Liver (tissue), 9 donors: ENCODE measurements around the gene SIPA1L3. TPM values are rescaled to one million over a fixed set of nuclear protein-coding genes. Genes with fewer than 3 reads are reported as not detected.

Experiments used
- DNase-seq: peaks from one replicate; pipeline ENCODE4 v3.0.0-alpha.2; 2017; ENCODE audit warnings: low spot score
- H3K27ac ChIP-seq, 2 donors: one replicate each; pipeline ENCODE4 v1.7.0; 2013; ENCODE audit warnings: inconsistent platforms in 2 of 2, low read length in 2 of 2, control low read depth in 1 of 2, low read depth in 1 of 2, mild to moderate bottlenecking in 1 of 2
- H3K27me3 ChIP-seq, 4 donors: one replicate each; pipeline versions ENCODE4 v1.6.1 to v1.7.0; 2013; ENCODE audit warnings: low read length in 3 of 4, inconsistent platforms in 1 of 4, mild to moderate bottlenecking in 1 of 4, moderate library complexity in 1 of 4; ENCODE audit not compliant: control insufficient read depth in 4 of 4, insufficient read depth in 4 of 4
- H3K36me3 ChIP-seq, 4 donors: one replicate each; pipeline versions ENCODE4 v1.6.1 to v1.7.0; 2013; ENCODE audit warnings: low read length in 3 of 4, mild to moderate bottlenecking in 3 of 4, low read depth in 1 of 4, moderate library complexity in 1 of 4; ENCODE audit not compliant: control insufficient read depth in 4 of 4, insufficient read depth in 3 of 4
- H3K4me1 ChIP-seq, 4 donors: one replicate each; pipeline versions ENCODE4 v1.6.1 to v1.7.0; 2013; ENCODE audit warnings: low read length in 3 of 4, mild to moderate bottlenecking in 3 of 4, moderate library complexity in 1 of 4; ENCODE audit not compliant: control insufficient read depth in 4 of 4, insufficient read depth in 4 of 4
- H3K4me3 ChIP-seq, 3 donors: one replicate each; pipeline versions ENCODE4 v1.6.1 to v1.7.0; 2013; ENCODE audit warnings: low read length in 3 of 3, control low read depth in 1 of 3, low read depth in 1 of 3, mild to moderate bottlenecking in 1 of 3
- H3K9ac ChIP-seq, 2 donors: one replicate each; pipeline ENCODE4 v1.7.0; 2013; ENCODE audit warnings: low read length in 2 of 2, mild to moderate bottlenecking in 2 of 2, moderate library complexity in 2 of 2, control low read depth in 1 of 2, low read depth in 1 of 2
- H3K9me3 ChIP-seq, 4 donors: one replicate each; pipeline versions ENCODE4 v1.6.1 to v1.7.0; 2013; ENCODE audit warnings: low read length in 3 of 4; ENCODE audit not compliant: control insufficient read depth in 4 of 4
- EGR1 ChIP-seq, 2 donors: IDR thresholded peaks; 2 replicates each; pipeline ENCODE4 v1.6.1; 2016 to 2018; ENCODE audit warnings: antibody characterized with exemption in 2 of 2, low read depth in 2 of 2
- FOXA1 ChIP-seq: IDR thresholded peaks from 2 replicates; pipeline ENCODE4 v1.6.1; 2016; ENCODE audit warnings: antibody characterized with exemption
- FOXA2 ChIP-seq: IDR thresholded peaks from 2 replicates; pipeline ENCODE4 v1.6.1; 2016; ENCODE audit warnings: antibody characterized with exemption
- GABPA ChIP-seq, 2 donors: IDR thresholded peaks in 1 of 2; conservative IDR thresholded peaks in 1 of 2; 2 replicates each; pipeline ENCODE4 v1.6.1; 2016; ENCODE audit warnings: antibody characterized with exemption in 2 of 2, mild to moderate bottlenecking in 1 of 2, moderate library complexity in 1 of 2
- HNF4A ChIP-seq, 2 donors: conservative IDR thresholded peaks; 2 replicates each; pipeline ENCODE4 v1.6.1; 2016; ENCODE audit warnings: antibody characterized with exemption in 2 of 2, mild to moderate bottlenecking in 2 of 2
- JUND ChIP-seq, 2 donors: IDR thresholded peaks; 2 replicates each; pipeline ENCODE4 v1.6.1; 2016; ENCODE audit warnings: antibody characterized with exemption in 2 of 2
- NR2F2 ChIP-seq: IDR thresholded peaks from 2 replicates; pipeline ENCODE4 v1.6.1; 2016; ENCODE audit warnings: antibody characterized with exemption
- RAD21 ChIP-seq, 2 donors: IDR thresholded peaks; 2 replicates each; pipeline ENCODE4 v1.6.1; 2016; ENCODE audit warnings: antibody characterized with exemption in 2 of 2, mild to moderate bottlenecking in 2 of 2
- SP1 ChIP-seq: IDR thresholded peaks from 2 replicates; pipeline ENCODE4 v1.6.1; 2018; ENCODE audit warnings: antibody characterized with exemption, mild to moderate bottlenecking
- TAF1 ChIP-seq: conservative IDR thresholded peaks from 2 replicates; pipeline ENCODE4 v1.6.1; 2016; ENCODE audit warnings: antibody characterized with exemption, mild to moderate bottlenecking
- YY1 ChIP-seq: IDR thresholded peaks from 2 replicates; pipeline ENCODE4 v1.6.1; 2016; ENCODE audit warnings: antibody characterized with exemption, mild to moderate bottlenecking
- WGBS: extraction: QIAGEN DNeasy Blood & Tissue Kit; methylation state at CpG from one replicate; pipeline ENCODE4 v1.1.7; 2013; 5-methylcytosine and 5-hydroxymethylcytosine counted together
- polyA plus RNA-seq, 2 donors: library from polyadenylated mRNA; stranded (reverse) in 1 of 2; unstranded in 1 of 2; fragments of 200-250 nt in 1 of 2; fragments of >200 nt in 1 of 2; fragmentation: Nextera tagmentation in 1 of 2; extraction: Ambion mirVana in 1 of 2; gene quantifications; one replicate each; pipeline versions ENCODE4 v1.2.1 to v1.2.3, GENCODE V29; 2013 to 2015
- total RNA-seq, 2 donors: library from RNA; depleted of rRNA; stranded (reverse); fragments of >200 nt; gene quantifications; one replicate each; pipeline ENCODE4 v1.2.3, GENCODE V29; 2014
- TF ChIP-seq, protein P1 (sequence below): IDR thresholded peaks from 2 replicates; pipeline ENCODE4 v1.6.1; 2016; ENCODE audit warnings: antibody characterized with exemption, mild to moderate bottlenecking
- TF ChIP-seq, protein P2 (sequence below): IDR thresholded peaks from 2 replicates; pipeline ENCODE4 v1.6.1; 2016; ENCODE audit warnings: antibody characterized with exemption
- TF ChIP-seq, protein P3 (sequence below): IDR thresholded peaks from 2 replicates; pipeline ENCODE4 v1.6.1; 2016; ENCODE audit warnings: antibody characterized with exemption
- TF ChIP-seq, protein P4 (sequence below): fragments of 150-350 bp; IDR thresholded peaks from 2 replicates; pipeline ENCODE4 v1.5.1; 2017; ENCODE audit warnings: improper control_type of control experiment, low read depth, low read length; ENCODE audit not compliant: missing input control
- TF ChIP-seq, protein P5 (sequence below): IDR thresholded peaks from 2 replicates; pipeline ENCODE4 v1.6.1; 2016; ENCODE audit warnings: antibody characterized with exemption
- donor health status: healthy.
- donor health status: healthy.
- donor health status: healthy.
- donor health status: healthy.
- donor health status: healthy.

The SIPA1L3 gene
- total and polyA plus RNA-seq, 4 donors = 2.4 to 10.0 (median 4.4) TPM

DNA sequence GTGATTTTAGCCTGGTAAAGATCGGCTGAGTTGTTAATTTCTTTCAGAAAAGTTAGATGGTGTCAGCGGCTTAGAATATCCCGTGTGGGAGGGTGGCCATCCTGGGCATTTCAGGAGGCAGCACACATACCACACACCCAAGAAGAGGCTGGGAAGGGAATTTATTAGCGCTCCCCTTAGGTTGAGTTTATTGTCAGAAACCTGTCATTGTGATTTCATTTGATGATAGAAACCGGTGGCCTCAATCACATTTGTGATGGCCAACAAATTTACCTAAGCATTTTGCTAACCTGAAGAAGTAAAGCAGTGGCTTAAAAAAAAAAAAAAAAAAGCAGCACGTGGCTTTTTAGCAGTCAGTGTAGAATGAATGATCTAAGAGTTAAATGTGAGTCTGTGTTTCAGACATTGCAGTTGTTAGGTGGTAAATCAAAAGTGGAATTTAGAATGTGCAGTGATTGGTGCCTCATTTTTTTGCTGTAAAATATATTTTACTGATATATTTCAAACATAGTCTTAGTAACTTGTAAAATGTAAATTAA is 2.7 kb downstream of the SIPA1L3 start:
- TF ChIP-seq NR2F2 = no peak
- no peak for TF ChIP-seq JUND (IDR thresholded peaks at IDR 0.05)
- Histone ChIP-seq H3K36me3 (no peaks in the 10 kb centered on the region), H3K9me3 (no peaks in the 10 kb centered on the region), H3K4me3 (no peak overlapping the region), H3K27me3 (no peaks in the 10 kb centered on the region), H3K9ac (no peak overlapping the region), H3K27ac (no peak overlapping the region), H3K4me1 (peaks cover 0 to 19% (median 13%) of the 10 kb centered on the region in 4 donors)
- no peak for DNase-seq
- WGBS = 81% methylated on average over 6 of the region's 6 CpGs

DNA sequence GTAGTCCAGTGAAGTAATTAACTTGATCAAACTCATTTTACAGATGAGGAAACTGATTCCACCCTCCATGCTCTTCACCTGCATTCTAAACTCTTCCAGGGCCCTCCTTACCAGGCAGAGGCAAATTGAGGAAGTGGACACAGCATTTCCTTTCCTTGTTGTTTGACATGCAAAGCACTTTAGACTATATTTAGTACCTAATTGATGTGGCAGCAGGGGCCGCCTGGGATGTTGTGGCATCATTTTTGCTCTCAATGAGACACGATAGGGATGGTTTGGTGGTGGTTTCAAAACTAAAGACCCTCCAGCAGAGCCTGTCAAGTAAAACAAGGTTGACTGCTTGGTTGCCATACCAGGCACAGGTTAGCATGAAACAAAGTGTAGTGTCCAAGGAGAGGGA is 7.9 kb downstream of the SIPA1L3 start:
- H3K27me3 ChIP-seq = no peaks in the 10 kb centered on the region
- no peak overlapping the region for H3K27ac ChIP-seq
- no peaks in the 10 kb centered on the region for H3K9me3 ChIP-seq
- TF ChIP-seq FOXA2 (no peak), GABPA (IDR thresholded peaks at IDR 0.05 in 1 of 2, conservative IDR thresholded peaks at IDR 0.05 in 1 of 2) (no peak), SP1 (no peak), FOXA1 (no peak), HNF4A (conservative IDR thresholded peaks at IDR 0.05) (no peak), EGR1 (IDR thresholded peaks at IDR 0.05; ENCODE audit: low read depth in 2 of 2) (no peak)
- no peaks in the 10 kb centered on the region for H3K4me1 ChIP-seq
- no peak overlapping the region for H3K4me3 ChIP-seq
- DNase-seq = no peak
- H3K9ac ChIP-seq = no peak overlapping the region
- peaks cover 0 to 2% (median 0%) of the 10 kb centered on the region in 4 donors for H3K36me3 ChIP-seq
- 74% methylated on average over 2 of the region's 2 CpGs for WGBS

DNA sequence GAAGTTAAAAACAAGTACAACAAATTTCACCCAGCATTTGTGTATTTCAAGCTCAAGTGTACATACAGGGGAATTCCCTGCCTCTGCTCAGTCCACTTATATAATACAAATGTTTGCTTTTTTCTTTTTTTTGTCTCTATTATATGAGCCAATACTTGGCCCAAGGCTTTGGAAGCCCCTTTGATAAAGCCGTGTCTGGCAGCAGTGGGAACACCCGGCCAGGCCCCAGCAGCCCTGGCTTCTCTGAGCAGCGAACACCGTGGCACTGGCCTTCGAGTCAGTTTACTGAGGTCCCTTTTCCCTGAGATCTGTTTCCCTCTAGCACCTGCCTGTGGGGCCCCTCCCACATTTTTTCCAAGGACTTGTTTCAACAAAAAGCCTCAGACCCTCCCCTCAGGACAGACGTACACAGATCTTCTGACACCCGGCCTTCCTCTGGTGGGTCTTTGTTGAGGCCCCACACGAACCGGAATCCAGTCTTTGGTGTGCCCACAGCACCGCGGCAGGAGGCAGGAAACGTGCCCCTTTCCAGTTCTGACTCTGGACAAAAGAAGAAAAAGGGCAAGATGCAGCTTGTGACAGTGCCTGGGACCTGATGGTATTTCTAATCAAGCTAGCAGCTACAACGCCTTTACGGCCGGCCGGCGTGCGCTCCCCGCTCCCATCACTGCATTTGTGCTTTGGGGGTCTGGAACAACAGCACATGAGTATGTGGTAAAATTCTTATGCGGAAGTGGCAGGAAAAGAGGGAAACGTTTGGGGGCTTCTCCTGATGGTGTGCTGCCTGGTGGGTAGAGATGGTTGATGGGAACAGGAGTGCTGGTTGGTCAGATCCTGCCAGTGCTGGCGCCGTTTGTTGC is 13.8 kb downstream of the SIPA1L3 start:
- Histone ChIP-seq H3K27ac (no peak overlapping the region), H3K9me3 (no peaks in the 10 kb centered on the region), H3K9ac (no peak overlapping the region), H3K4me1 (peaks cover 0 to 5% (median 0%) of the 10 kb centered on the region in 4 donors), H3K4me3 (no peak overlapping the region), H3K36me3 (peaks cover 0 to 2% (median 0%) of the 10 kb centered on the region in 4 donors), H3K27me3 (no peaks in the 10 kb centered on the region)
- DNase-seq = no peak
- no peak for TF ChIP-seq NR2F2
- TF ChIP-seq, protein P1, sequence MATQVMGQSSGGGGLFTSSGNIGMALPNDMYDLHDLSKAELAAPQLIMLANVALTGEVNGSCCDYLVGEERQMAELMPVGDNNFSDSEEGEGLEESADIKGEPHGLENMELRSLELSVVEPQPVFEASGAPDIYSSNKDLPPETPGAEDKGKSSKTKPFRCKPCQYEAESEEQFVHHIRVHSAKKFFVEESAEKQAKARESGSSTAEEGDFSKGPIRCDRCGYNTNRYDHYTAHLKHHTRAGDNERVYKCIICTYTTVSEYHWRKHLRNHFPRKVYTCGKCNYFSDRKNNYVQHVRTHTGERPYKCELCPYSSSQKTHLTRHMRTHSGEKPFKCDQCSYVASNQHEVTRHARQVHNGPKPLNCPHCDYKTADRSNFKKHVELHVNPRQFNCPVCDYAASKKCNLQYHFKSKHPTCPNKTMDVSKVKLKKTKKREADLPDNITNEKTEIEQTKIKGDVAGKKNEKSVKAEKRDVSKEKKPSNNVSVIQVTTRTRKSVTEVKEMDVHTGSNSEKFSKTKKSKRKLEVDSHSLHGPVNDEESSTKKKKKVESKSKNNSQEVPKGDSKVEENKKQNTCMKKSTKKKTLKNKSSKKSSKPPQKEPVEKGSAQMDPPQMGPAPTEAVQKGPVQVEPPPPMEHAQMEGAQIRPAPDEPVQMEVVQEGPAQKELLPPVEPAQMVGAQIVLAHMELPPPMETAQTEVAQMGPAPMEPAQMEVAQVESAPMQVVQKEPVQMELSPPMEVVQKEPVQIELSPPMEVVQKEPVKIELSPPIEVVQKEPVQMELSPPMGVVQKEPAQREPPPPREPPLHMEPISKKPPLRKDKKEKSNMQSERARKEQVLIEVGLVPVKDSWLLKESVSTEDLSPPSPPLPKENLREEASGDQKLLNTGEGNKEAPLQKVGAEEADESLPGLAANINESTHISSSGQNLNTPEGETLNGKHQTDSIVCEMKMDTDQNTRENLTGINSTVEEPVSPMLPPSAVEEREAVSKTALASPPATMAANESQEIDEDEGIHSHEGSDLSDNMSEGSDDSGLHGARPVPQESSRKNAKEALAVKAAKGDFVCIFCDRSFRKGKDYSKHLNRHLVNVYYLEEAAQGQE = no peak
- TF ChIP-seq GABPA (IDR thresholded peaks at IDR 0.05 in 1 of 2, conservative IDR thresholded peaks at IDR 0.05 in 1 of 2) = no peak
- TF ChIP-seq, protein P2, sequence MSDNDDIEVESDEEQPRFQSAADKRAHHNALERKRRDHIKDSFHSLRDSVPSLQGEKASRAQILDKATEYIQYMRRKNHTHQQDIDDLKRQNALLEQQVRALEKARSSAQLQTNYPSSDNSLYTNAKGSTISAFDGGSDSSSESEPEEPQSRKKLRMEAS = no peak
- TF ChIP-seq EGR1 (IDR thresholded peaks at IDR 0.05; ENCODE audit: low read depth in 2 of 2) = no peak
- TF ChIP-seq, protein P3, sequence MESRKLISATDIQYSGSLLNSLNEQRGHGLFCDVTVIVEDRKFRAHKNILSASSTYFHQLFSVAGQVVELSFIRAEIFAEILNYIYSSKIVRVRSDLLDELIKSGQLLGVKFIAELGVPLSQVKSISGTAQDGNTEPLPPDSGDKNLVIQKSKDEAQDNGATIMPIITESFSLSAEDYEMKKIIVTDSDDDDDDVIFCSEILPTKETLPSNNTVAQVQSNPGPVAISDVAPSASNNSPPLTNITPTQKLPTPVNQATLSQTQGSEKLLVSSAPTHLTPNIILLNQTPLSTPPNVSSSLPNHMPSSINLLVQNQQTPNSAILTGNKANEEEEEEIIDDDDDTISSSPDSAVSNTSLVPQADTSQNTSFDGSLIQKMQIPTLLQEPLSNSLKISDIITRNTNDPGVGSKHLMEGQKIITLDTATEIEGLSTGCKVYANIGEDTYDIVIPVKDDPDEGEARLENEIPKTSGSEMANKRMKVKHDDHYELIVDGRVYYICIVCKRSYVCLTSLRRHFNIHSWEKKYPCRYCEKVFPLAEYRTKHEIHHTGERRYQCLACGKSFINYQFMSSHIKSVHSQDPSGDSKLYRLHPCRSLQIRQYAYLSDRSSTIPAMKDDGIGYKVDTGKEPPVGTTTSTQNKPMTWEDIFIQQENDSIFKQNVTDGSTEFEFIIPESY = no peak
- no peak for TF ChIP-seq FOXA2
- TF ChIP-seq, protein P4, sequence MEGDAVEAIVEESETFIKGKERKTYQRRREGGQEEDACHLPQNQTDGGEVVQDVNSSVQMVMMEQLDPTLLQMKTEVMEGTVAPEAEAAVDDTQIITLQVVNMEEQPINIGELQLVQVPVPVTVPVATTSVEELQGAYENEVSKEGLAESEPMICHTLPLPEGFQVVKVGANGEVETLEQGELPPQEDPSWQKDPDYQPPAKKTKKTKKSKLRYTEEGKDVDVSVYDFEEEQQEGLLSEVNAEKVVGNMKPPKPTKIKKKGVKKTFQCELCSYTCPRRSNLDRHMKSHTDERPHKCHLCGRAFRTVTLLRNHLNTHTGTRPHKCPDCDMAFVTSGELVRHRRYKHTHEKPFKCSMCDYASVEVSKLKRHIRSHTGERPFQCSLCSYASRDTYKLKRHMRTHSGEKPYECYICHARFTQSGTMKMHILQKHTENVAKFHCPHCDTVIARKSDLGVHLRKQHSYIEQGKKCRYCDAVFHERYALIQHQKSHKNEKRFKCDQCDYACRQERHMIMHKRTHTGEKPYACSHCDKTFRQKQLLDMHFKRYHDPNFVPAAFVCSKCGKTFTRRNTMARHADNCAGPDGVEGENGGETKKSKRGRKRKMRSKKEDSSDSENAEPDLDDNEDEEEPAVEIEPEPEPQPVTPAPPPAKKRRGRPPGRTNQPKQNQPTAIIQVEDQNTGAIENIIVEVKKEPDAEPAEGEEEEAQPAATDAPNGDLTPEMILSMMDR = no peak
- TF ChIP-seq TAF1 = no peak
- TF ChIP-seq, protein P5, sequence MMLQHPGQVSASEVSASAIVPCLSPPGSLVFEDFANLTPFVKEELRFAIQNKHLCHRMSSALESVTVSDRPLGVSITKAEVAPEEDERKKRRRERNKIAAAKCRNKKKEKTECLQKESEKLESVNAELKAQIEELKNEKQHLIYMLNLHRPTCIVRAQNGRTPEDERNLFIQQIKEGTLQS = no peak
- no peak for TF ChIP-seq RAD21 (IDR thresholded peaks at IDR 0.05)
- no peak for TF ChIP-seq YY1
- 87% methylated on average over 23 of the region's 23 CpGs for WGBS
